Activated T-helper 2 cell treated with anti-CD3 and anti-CD28 coated beads, Interferon-gamma antibody, Interleukin-2, Interleukin-4, amounts not matched to agents 10 μg/mL and 5 μg/mL and 100 μg/mL, durations not matched to agents 14 hours and 24 hours and 36 hours (primary cell): Measurements from ENCODE around the gene AFAP1L1. TPM values are rescaled to one million over a fixed set of nuclear protein-coding genes. Genes with fewer than 3 reads are reported as not detected.

ENCODE experiments used
- DNase-seq: peaks from one replicate; pipeline ENCODE4 v3.0.0; 2021; ENCODE audit warnings: low spot score
- H3K27ac Mint-ChIP-seq: one replicate; pipeline ENCODE4 v1.8.0; 2021; ENCODE audit warnings: mixed read lengths
- H3K27me3 Mint-ChIP-seq: one replicate; pipeline ENCODE4 v1.8.0; 2021; ENCODE audit warnings: low read depth, mixed read lengths
- H3K36me3 Mint-ChIP-seq: one replicate; pipeline ENCODE4 v1.8.0; 2021; ENCODE audit warnings: low read depth, mixed read lengths
- H3K4me1 Mint-ChIP-seq: one replicate; pipeline ENCODE4 v1.8.0; 2021; ENCODE audit warnings: low read depth, mixed read lengths
- H3K4me3 Mint-ChIP-seq: one replicate; pipeline ENCODE4 v1.8.0; 2021; ENCODE audit warnings: low read depth, mild to moderate bottlenecking, moderate library complexity, mixed read lengths
- H3K9me3 Mint-ChIP-seq: one replicate; pipeline ENCODE4 v1.8.0; 2021; ENCODE audit warnings: mixed read lengths
- intact Hi-C: fragments of 100-400 bp; cut with micrococcal nuclease; formaldehyde crosslinking; loops from one replicate; pipeline ENCODE4 v1.15.1; 2023
- total RNA-seq: library from RNA; stranded (reverse); gene quantifications from 2 replicates; pipeline ENCODE4 v1.2.3, GENCODE V29; 2022

Gene AFAP1L1
- total RNA-seq, 1 donor from 2014 or later = not detected

DNA sequence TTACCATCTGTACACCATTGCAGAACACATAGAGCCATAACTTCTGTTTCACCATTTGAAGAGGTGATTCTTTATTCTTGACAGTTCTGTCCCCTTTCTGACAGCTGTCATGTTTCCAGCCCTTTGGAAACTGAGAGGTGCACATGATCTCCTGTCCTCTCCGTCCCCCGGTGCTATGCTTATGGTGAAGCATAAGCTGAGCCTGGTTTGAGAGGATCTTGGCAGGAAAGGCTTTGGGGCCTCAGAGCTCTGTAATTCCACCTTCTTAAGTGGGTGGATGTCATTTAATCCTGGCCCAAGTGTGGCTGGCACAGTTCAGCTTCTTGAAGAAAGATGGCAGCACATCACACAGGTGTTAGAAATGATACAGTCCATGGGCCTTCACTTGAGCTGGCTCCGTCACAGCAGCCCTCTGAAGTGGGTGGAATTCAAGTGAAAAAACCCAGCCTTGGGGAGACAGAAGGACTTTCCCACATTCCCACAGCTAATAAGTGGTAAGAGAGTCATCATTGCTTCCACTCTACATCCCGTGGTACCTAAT, 43.0 kb downstream of the AFAP1L1 start:
- Mint-ChIP-seq H3K36me3 (no peaks in the 10 kb centered on the region), H3K4me3 (no peak overlapping the region), H3K9me3 (no peaks in the 10 kb centered on the region), H3K4me1 (no peaks in the 10 kb centered on the region), H3K27me3 (no peaks in the 10 kb centered on the region), H3K27ac (no peak overlapping the region)
- intact Hi-C loops = loop anchor here (5.0 kb wide), 2 partner anchors 118 to 248 kb away; no protein-coding TSS in a partner anchor
- no peak for DNase-seq

DNA sequence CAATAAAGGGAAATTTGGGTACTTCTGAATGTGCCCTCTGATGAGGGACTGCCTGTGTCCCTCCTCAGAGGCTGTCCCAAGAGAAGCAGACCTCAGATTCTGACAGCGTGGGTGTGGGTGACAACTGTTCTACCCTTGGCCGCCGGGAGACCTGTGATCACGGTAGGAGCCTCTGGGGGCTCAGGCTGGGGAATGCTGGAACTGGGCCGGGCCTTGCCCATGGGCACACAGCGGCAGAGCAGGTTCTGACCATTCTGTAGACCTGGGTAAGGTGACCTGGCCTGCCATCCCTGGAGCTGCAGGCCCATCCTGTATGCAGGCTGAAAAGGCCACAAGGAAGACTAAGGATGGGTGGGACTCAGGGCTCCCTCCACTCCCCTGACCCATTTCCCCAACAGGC, 44.1 kb downstream of the AFAP1L1 start:
- Mint-ChIP-seq H3K9me3 (no peaks in the 10 kb centered on the region), H3K4me1 (no peaks in the 10 kb centered on the region), H3K27me3 (no peaks in the 10 kb centered on the region), H3K27ac (no peak overlapping the region), H3K36me3 (no peaks in the 10 kb centered on the region), H3K4me3 (no peak overlapping the region)
- no peak for DNase-seq
- intact Hi-C loops = loop anchor here (5.0 kb wide), 2 partner anchors 117 to 247 kb away; no protein-coding TSS in a partner anchor

DNA sequence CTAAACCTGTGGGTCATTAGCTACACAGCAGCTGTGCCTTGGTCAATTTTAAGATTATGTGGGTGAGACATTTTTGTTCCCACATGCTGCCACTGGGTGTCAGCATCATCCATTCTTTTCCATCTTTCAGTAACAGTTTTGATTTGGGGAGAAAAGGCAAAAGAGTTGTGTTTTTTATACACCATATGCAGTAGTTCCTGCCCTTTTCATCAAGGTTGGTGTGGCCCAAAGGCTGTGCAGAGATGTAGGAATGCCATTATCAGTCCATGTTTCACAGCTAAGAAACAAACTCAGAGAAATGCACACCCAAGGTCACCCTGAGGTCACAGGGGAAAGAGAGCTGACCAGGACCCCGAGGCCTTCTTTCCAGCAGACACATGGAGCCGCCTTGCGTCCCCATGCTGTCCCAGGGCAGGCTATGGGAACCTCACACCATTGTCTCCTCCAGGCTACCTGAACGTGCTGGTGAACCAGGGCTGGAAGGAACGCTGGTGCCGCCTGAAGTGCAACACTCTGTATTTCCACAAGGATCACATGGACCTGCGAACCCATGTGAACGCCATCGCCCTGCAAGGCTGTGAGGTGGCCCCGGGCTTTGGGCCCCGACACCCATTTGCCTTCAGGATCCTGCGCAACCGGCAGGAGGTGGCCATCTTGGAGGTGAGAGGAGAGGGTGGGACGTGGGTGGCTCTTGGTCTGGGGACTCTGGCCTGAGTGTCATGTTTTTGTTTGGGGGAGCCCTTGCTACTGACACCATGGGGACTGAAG, 45.8 kb downstream of the AFAP1L1 start:
- intact Hi-C loops = loop anchor here (1.0 to 5.0 kb wide), 4 partner anchors 50 to 245 kb away; no protein-coding TSS in a partner anchor
- Mint-ChIP-seq H3K27me3 (no peaks in the 10 kb centered on the region), H3K9me3 (no peaks in the 10 kb centered on the region)

DNA sequence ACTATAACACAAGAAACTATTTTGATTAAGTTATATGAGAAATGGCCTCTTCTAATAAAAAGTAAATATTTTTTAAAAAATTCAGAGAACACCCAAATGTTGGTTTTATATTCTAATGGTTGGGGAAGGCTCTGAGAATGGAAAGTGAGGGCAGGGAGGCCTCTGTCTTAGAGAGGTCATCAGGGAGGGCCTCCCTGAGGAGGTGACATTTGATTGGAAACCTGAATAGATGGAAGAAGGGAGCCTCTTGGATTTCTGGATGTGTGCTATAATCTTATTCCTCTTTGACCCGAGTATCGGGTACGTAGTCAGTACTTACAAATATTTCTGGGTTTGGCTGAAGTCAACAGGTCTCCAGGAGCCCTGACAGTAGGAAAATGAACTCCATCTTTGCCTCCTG, 47.5 kb downstream of the AFAP1L1 start:
- Mint-ChIP-seq H3K27ac (no peak overlapping the region), H3K4me3 (no peak overlapping the region), H3K4me1 (no peaks in the 10 kb centered on the region), H3K36me3 (no peaks in the 10 kb centered on the region), H3K27me3 (no peaks in the 10 kb centered on the region), H3K9me3 (no peaks in the 10 kb centered on the region)
- DNase-seq = no peak
- intact Hi-C loops = loop anchor here (5.0 kb wide), 2 partner anchors 113 to 243 kb away; no protein-coding TSS in a partner anchor

More for the DNA sequence above, 45.8 kb downstream of the AFAP1L1 start:
- Mint-ChIP-seq H3K4me3 (no peak overlapping the region), H3K4me1 (no peaks in the 10 kb centered on the region), H3K36me3 (no peaks in the 10 kb centered on the region), H3K27ac (no peak overlapping the region)
- no peak for DNase-seq

DNA sequence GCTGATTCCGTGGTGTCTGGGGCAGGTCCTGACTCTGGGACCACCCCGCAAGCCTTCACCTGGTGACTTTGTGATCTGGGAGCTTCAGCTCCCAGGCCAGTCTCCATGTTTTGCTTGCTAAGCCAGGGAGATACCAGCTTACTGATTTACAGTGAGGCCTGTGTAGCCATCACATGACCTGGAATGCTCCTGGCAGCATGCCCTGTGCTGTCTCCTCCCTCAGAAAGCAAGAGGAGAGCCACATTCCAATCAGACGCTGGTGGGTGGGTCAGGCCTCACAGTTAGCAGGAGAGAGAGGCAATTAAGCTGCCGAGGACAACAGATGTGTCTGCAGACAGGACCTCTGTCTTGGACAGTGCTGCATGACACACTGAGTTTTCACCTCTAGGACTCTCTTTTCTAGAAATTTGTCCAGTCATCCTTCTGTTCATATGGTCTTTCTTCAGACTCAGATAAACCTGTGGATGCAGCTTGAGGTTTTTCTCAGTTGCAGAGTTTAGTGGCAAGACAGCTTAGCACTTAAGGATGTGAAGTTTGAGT, 49.2 kb downstream of the AFAP1L1 start:
- H3K4me1 Mint-ChIP-seq = no peaks in the 10 kb centered on the region
- no peaks in the 10 kb centered on the region for H3K9me3 Mint-ChIP-seq
- no peak overlapping the region for H3K27ac Mint-ChIP-seq
- no peak overlapping the region for H3K4me3 Mint-ChIP-seq
- intact Hi-C loops = no loop called here
- H3K27me3 Mint-ChIP-seq = no peaks in the 10 kb centered on the region
- DNase-seq = no peak
- H3K36me3 Mint-ChIP-seq = no peaks in the 10 kb centered on the region

DNA sequence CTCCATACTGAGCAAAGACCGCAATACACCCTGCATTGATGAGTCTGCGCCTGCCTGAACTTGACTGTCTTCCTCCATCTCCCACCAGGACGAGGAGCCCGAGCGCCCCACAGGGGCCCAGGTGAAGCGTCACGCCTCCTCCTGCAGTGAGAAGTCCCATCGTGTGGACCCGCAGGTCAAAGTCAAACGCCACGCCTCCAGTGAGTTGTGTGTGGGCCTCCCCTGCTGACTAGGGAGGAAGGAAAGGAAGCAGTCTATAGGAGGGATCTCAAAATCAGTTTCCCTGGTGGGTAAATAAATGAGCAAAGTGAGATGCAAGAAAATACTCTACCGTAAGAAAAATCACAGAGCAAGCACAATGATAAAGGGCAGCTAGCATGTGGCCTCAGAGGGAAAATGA, 50.9 kb downstream of the AFAP1L1 start:
- Mint-ChIP-seq H3K4me1 (no peaks in the 10 kb centered on the region), H3K36me3 (no peaks in the 10 kb centered on the region), H3K4me3 (no peak overlapping the region), H3K27ac (no peak overlapping the region), H3K9me3 (no peaks in the 10 kb centered on the region), H3K27me3 (no peaks in the 10 kb centered on the region)
- intact Hi-C loops = no loop called here
- no peak for DNase-seq

DNA sequence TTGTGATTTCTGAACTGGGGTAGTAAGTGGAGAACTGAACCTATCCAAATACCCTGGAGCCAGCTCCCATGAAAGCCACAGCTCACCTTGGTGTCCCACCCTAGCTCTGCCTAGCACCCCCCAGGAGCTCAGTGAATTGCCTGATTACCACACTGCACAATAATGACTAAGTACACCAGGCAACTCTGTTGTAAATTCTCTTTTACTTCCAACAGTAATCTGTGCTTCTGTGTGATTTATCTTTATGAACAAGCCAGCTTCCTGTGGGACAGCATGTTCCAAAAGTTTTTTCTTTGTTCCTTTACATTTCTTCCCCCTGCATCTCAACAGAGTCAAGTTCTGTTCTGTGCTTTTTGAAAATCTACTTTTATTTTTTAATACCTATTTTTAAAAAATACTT, 51.6 kb downstream of the AFAP1L1 start:
- H3K4me3 Mint-ChIP-seq = no peak overlapping the region
- H3K27me3 Mint-ChIP-seq = no peaks in the 10 kb centered on the region
- no peaks in the 10 kb centered on the region for H3K9me3 Mint-ChIP-seq
- no peak overlapping the region for H3K27ac Mint-ChIP-seq
- no peaks in the 10 kb centered on the region for H3K36me3 Mint-ChIP-seq
- intact Hi-C loops = no loop called here
- H3K4me1 Mint-ChIP-seq = no peaks in the 10 kb centered on the region
- no peak for DNase-seq

DNA sequence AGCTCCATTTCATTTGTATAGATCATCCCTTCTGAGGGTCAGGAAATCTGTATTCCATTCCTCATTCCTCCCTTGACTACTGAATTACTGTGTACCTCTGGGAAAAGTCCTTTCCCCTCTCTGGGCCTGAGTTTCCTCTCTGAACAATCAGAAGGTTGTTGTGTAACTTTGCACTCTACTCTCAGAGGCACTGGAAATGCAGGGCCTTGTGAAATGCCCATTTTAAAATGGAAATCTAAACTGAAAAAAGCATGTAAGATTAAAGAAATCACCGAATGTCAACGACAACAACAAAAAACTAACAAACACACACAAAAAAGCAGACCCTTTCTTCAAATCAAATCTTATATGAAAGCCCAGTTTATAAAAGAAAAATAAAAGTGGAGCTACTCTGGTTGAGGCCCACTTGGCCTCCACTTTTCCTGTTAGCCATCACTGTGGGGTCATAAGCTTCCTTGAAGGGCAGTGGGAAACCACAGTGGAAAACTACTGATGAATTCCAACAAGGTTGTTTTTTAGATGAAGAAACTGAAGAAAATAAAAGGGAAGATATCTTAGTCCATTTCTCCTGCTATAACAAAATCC, 52.1 kb downstream of the AFAP1L1 start:
- Mint-ChIP-seq H3K36me3 (no peaks in the 10 kb centered on the region), H3K27ac (no peak overlapping the region), H3K4me1 (no peaks in the 10 kb centered on the region), H3K27me3 (no peaks in the 10 kb centered on the region), H3K9me3 (no peaks in the 10 kb centered on the region), H3K4me3 (no peak overlapping the region)
- intact Hi-C loops = no loop called here
- DNase-seq = no peak

DNA sequence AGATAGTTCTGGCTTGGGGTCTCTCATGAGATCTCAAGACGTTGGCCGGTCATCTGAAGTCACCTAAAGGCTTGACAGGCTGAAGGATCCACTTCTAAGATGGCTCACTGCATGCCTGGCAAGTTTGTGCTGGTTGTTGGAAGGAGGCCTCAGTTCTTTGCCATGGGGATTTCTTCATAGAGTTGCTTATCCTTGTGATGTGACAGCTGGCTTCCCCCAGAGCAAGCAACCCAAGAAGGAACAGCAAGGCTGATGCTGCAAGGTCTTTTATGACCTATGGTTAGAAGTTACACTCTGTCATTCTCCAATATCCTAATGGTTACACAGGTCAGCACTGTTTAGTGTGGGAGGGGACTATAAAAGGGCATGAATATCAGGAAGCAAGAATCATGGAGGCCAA, 53.0 kb downstream of the AFAP1L1 start:
- Mint-ChIP-seq H3K4me1 (no peaks in the 10 kb centered on the region), H3K27ac (no peak overlapping the region), H3K27me3 (no peaks in the 10 kb centered on the region), H3K36me3 (no peaks in the 10 kb centered on the region), H3K4me3 (no peak overlapping the region), H3K9me3 (no peaks in the 10 kb centered on the region)
- intact Hi-C loops = no loop called here
- no peak for DNase-seq

DNA sequence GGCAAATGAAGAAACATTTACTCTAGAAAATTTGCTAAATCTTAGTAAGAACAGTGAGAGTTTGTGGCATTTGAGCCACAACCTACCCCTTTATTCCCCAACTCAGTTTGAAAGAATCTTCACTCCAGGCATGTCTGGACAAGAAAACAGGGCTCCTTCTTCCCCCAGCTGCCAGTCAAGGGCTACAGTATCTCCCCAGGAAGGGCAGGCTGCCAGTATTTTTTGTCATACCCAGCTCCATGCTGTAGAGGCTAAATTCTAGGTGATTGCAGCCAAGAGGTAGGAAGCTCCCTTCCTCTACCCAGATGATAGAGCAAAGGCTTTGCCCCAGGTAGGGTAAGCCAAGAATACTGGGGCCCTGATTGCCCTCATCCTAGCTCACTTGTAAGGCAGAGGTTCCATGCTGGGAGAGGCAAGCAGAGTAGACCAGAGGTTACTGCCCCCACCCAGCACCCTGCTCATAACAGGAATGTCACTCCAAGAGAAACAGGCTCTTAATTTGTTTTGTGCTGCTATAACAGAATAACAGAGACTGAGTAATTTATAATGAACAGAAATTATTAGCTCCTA, 53.6 kb downstream of the AFAP1L1 start:
- no peaks in the 10 kb centered on the region for H3K4me1 Mint-ChIP-seq
- no peak overlapping the region for H3K4me3 Mint-ChIP-seq
- intact Hi-C loops = no loop called here
- DNase-seq = no peak
- no peaks in the 10 kb centered on the region for H3K36me3 Mint-ChIP-seq
- peaks cover 5% of the 10 kb centered on the region for H3K27me3 Mint-ChIP-seq
- H3K9me3 Mint-ChIP-seq = no peaks in the 10 kb centered on the region
- no peak overlapping the region for H3K27ac Mint-ChIP-seq

DNA sequence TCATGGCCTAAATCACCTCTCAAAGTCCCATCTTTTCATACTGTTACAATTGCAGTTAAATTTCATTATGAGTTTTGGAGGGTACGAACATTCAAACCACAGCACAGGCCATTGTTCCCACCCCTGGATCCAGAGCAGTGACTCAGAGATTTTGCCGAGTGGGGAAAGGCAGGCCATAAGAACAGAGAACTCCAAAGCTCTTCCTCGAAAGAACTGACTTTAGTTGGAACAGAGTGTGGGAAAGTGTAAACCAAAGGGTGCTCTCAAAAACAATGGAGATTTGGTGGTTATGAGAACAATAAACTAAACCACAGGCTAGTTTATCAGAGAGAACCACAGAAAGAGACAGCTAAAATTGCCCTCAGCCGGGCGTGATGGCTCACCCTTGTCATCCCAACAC, 54.2 kb downstream of the AFAP1L1 start:
- no peak for DNase-seq
- Mint-ChIP-seq H3K4me1 (no peaks in the 10 kb centered on the region), H3K27ac (no peak overlapping the region), H3K9me3 (no peaks in the 10 kb centered on the region), H3K27me3 (peaks cover 6% of the 10 kb centered on the region), H3K4me3 (no peak overlapping the region), H3K36me3 (no peaks in the 10 kb centered on the region)
- intact Hi-C loops = no loop called here

DNA sequence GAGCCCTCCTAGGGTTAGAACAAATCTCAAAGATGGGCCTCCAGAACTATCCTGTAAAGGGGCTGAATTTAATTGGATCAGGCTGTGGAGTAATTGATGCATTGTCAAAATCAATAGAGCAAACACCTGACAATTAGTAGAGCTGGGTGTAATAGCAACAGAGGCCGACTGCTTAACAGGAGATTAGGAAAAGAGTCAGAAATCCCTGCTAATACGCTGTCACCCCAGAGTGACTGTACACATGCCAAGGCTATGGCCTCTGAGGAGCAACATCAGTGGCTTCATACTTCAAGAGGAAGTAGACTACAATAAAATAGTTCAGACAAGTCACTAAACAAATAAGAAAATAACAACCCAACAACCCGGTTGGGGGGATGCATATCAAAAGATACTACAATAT, 55.0 kb downstream of the AFAP1L1 start:
- no peaks in the 10 kb centered on the region for H3K9me3 Mint-ChIP-seq
- peaks cover 6% of the 10 kb centered on the region for H3K27me3 Mint-ChIP-seq
- no peaks in the 10 kb centered on the region for H3K36me3 Mint-ChIP-seq
- no peaks in the 10 kb centered on the region for H3K4me1 Mint-ChIP-seq
- intact Hi-C loops = no loop called here
- DNase-seq = no peak
- H3K4me3 Mint-ChIP-seq = no peak overlapping the region
- H3K27ac Mint-ChIP-seq = no peak overlapping the region

DNA sequence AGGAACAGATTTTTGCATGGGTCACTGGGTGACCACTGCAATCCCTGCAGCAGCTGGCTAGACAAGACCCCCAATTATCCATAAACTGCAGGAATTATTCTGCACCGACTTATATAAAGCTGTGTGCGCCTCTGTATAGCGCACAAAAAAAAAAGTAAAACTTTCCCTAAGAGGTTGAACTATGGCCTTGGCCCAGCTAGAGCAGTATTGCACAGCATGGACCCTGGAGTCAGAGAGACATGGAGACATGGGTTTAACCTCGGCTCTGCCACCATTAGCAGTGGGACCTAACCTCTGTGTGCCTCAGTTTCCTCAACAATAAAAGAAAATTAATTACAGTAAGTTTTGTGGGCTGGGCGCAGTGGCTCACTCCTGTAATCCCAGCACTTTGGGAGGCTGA, 56.5 kb downstream of the AFAP1L1 start:
- Mint-ChIP-seq H3K27me3 (peaks cover 6% of the 10 kb centered on the region), H3K36me3 (no peaks in the 10 kb centered on the region), H3K4me1 (no peaks in the 10 kb centered on the region), H3K27ac (no peak overlapping the region), H3K4me3 (no peak overlapping the region), H3K9me3 (no peaks in the 10 kb centered on the region)
- intact Hi-C loops = no loop called here
- no peak for DNase-seq
